HEK293 (cell line): ENCODE data around the gene KCND2.

ENCODE experiments used
- ATF2 ChIP-seq: fragments of 450-650 bp; formaldehyde crosslinking; IDR thresholded peaks from 2 replicates; pipeline ENCODE4 v1.5.1; 2016; ENCODE audit warnings: missing biosample characterization, missing genetic modification characterization, low read depth
- PBX3 ChIP-seq: sonication (generic); formaldehyde crosslinking; IDR thresholded peaks from 2 replicates; pipeline ENCODE4 v1.8.1; 2022; ENCODE audit warnings: mild to moderate bottlenecking, moderate library complexity, missing genetic modification reagents
- ZNF660 ChIP-seq: fragments of 450-650 bp; IDR thresholded peaks from 2 replicates; pipeline ENCODE4 v1.5.1; 2018; ENCODE audit warnings: missing biosample characterization, mild to moderate bottlenecking, missing genetic modification characterization

- no peak for TF ChIP-seq ATF2
- no peak for TF ChIP-seq PBX3 (CRISPR knock-in tag)
- no peak for TF ChIP-seq ZNF660 (tag by site-specific recombination)
These were observed 274.6 kb downstream of the KCND2 start for GRCh38 chr7:120547605-120548004.
